Transverse colon (tissue), 4 donors: ENCODE measurements around the gene BORCS6. TPM values are rescaled to one million over a fixed set of nuclear protein-coding genes. Genes with fewer than 3 reads are reported as not detected.

ENCODE experiments used
- DNase-seq: peaks from one replicate; pipeline ENCODE4 v3.0.0-alpha.2; 2019
- H3K27ac ChIP-seq, 4 donors: fragments of 200-600 bp; sonication (generic); 2 replicates each; pipeline ENCODE4 v1.5.1; 2016 to 2018; ENCODE audit warnings: inconsistent platforms in 4 of 4
- H3K27me3 ChIP-seq: fragments of 200-600 bp; sonication (generic); 2 replicates; pipeline ENCODE4 v1.5.1; 2017; ENCODE audit warnings: inconsistent platforms
- H3K36me3 ChIP-seq, 4 donors: fragments of 200-600 bp; sonication (generic); 2 replicates each; pipeline ENCODE4 v1.5.1; 2017 to 2019; ENCODE audit warnings: inconsistent platforms in 4 of 4
- H3K4me1 ChIP-seq, 4 donors: fragments of 200-600 bp; sonication (generic); 2 replicates each; pipeline ENCODE4 v1.5.1; 2017 to 2020; ENCODE audit warnings: inconsistent platforms in 4 of 4
- H3K4me3 ChIP-seq, 4 donors: fragments of 200-600 bp; sonication (generic); 1 replicate in 1 of 4; 2 replicates in 3 of 4; pipeline versions ENCODE4 v1.5.1 to v1.6.1; 2017 to 2019; ENCODE audit warnings: inconsistent platforms in 4 of 4
- H3K9me3 ChIP-seq, 2 donors: fragments of 200-600 bp; sonication (generic); 2 replicates each; pipeline ENCODE4 v1.5.1; 2017 to 2019; ENCODE audit warnings: inconsistent platforms in 2 of 2
- EP300 ChIP-seq: sonication (generic); formaldehyde crosslinking; IDR thresholded peaks from one replicate; pipeline ENCODE4 v1.6.1; 2017; ENCODE audit warnings: antibody characterized with exemption, low read depth
- POLR2A ChIP-seq: fragments of 450-650 bp; IDR thresholded peaks from one replicate; pipeline ENCODE4 v1.6.1; 2016; ENCODE audit warnings: antibody characterized with exemption, mild to moderate bottlenecking, moderate library complexity
- POLR2AphosphoS5 ChIP-seq, 3 donors: sonication (generic); formaldehyde crosslinking; IDR thresholded peaks; one replicate each; pipeline ENCODE4 v1.6.1; 2016; ENCODE audit warnings: antibody characterized with exemption in 3 of 3
- WGBS, 2 donors: methylation state at CpG; one replicate each; pipeline ENCODE4 v1.1.5; 2018; ENCODE audit warnings: low coverage in 1 of 2; 5-methylcytosine and 5-hydroxymethylcytosine counted together
- in situ Hi-C, 4 donors: fragments of 200-750 bp; cut with MboI; loops; one replicate each; pipeline versions ENCODE4 v1.15.0 to v1.15.1; 2017; ENCODE audit warnings: low sequenced_read_pairs in 3 of 4, low pct_ligation_motif_present in 1 of 4, low pct_unique_long_range_greater_than_20kb in 1 of 4
- intact Hi-C: fragments of 100-400 bp; cut with DNase I; formaldehyde crosslinking; loops from one replicate; pipeline ENCODE4 v1.15.1; 2023; ENCODE audit warnings: low total_unique reads
- total RNA-seq, 4 donors: library from RNA; depleted of rRNA; stranded (reverse); fragments of >200 nt; gene quantifications; one replicate each; pipeline ENCODE4 v1.1.0, GENCODE V29; 2016
- TF ChIP-seq, protein P1 (sequence below), 5 experiments: fragments of 200-600 bp in 3 of 5; fragments of 450-650 bp in 2 of 5; sonication (generic) in 3 of 5; IDR thresholded peaks; 1 replicate in 2 of 5; 2 replicates in 3 of 5; pipeline ENCODE4 v1.5.1; 2016 to 2017; ENCODE audit warnings: antibody characterized with exemption in 5 of 5, inconsistent platforms in 3 of 5, mild to moderate bottlenecking in 2 of 5, moderate library complexity in 1 of 5

Gene BORCS6
- total RNA-seq, 4 donors from 2014 or later = 3.2 to 17.1 (median 12.7) TPM

DNA sequence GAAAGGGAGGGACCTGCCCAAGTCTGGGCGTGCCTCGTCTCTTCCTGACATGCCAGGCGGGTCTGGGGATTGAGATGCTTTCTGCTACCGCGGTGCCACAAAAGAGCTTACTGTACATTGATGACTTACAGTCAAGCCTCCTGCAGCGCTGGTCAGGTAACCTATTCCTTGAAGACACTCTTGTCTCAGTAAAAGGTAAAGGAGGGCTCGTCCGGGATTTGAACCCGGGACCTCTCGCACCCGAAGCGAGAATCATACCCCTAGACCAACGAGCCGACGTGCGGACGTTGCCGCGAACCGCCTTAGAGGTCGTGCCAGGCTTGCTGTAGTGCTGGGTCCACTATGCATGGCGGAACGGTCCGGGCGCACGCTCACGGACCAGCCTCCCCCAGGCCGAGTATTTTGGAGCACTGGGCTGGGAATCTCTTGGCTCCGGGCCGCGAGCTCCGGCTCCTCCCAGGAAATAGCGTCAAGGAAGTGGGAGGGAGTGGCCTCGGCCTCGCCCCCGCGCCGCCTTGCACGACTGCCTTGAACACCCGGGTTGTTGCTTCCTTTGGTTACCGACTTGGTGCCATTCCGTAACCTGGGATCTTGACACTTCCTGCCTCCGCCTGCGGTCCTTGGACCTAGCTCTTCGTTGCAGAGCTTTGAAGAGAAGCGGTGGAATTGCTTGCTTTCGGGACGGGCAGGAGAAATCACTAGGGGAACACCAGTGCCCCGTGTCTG is 32.8 kb upstream of the BORCS6 start:
- WGBS, 2 donors = 0% methylated on average over 12 to 27 of the region's 49 CpGs
- Histone ChIP-seq H3K9me3 (no peaks in the 10 kb centered on the region), H3K4me3 (peak overlapping the region; percentile 46 to 82 (median 52)), H3K27ac (peak overlapping the region; percentile 95 to 99 (median 98)), H3K27me3 (no peaks in the 10 kb centered on the region), H3K36me3 (no peaks in the 10 kb centered on the region), H3K4me1 (peaks cover 8 to 40% (median 20%) of the 10 kb centered on the region in 4 donors)
- TF ChIP-seq EP300 (no peak), POLR2AphosphoS5 (IDR thresholded peaks at IDR 0.05) (peak; percentile 91 to 93 (median 92)), POLR2A (peak; percentile 79)
- TF ChIP-seq, protein P1, sequence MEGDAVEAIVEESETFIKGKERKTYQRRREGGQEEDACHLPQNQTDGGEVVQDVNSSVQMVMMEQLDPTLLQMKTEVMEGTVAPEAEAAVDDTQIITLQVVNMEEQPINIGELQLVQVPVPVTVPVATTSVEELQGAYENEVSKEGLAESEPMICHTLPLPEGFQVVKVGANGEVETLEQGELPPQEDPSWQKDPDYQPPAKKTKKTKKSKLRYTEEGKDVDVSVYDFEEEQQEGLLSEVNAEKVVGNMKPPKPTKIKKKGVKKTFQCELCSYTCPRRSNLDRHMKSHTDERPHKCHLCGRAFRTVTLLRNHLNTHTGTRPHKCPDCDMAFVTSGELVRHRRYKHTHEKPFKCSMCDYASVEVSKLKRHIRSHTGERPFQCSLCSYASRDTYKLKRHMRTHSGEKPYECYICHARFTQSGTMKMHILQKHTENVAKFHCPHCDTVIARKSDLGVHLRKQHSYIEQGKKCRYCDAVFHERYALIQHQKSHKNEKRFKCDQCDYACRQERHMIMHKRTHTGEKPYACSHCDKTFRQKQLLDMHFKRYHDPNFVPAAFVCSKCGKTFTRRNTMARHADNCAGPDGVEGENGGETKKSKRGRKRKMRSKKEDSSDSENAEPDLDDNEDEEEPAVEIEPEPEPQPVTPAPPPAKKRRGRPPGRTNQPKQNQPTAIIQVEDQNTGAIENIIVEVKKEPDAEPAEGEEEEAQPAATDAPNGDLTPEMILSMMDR (IDR thresholded peaks at IDR 0.05) = no peak
- peak; percentile 94 for DNase-seq
- intact Hi-C loops (loop anchor here (2.0 kb wide), 1 partner anchor 36 kb away; no protein-coding TSS in a partner anchor), in situ Hi-C loops (no loop called here)

DNA sequence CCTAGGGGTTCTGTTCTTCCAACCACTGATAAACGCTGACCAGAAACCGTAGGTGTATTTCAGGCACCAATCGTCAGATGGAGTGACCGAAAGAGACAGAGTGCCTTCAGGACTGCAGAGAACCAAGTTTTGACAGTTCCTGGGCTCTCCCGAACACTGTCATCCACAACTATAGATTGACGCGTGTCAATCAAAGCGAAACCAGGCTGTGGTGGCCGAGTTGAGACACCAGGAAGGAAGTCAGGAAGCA is 32.3 kb upstream of the BORCS6 start:
- H3K4me1 ChIP-seq = peaks cover 8 to 36% (median 20%) of the 10 kb centered on the region in 4 donors
- TF ChIP-seq POLR2A (no peak), POLR2AphosphoS5 (IDR thresholded peaks at IDR 0.05) (peak in 2 of 3 donors; percentile 3 to 9), EP300 (no peak)
- TF ChIP-seq, protein P1 (IDR thresholded peaks at IDR 0.05) = peak in 1 of 5 experiments; percentile 1
- no peaks in the 10 kb centered on the region for H3K27me3 ChIP-seq
- H3K4me3 ChIP-seq = peak overlapping the region; percentile 46 to 82 (median 52)
- peak overlapping the region; percentile 95 to 99 (median 98) for H3K27ac ChIP-seq
- in situ Hi-C loops (no loop called here), intact Hi-C loops (loop anchor here (2.0 kb wide), 1 partner anchor 36 kb away; no protein-coding TSS in a partner anchor)
- no peaks in the 10 kb centered on the region for H3K9me3 ChIP-seq
- no peak for DNase-seq
- 1% methylated on average over 9 of the region's 9 CpGs; no CpG with 5 or more reads in 1 of the 2 donors for WGBS, 2 donors
- H3K36me3 ChIP-seq = no peaks in the 10 kb centered on the region

DNA sequence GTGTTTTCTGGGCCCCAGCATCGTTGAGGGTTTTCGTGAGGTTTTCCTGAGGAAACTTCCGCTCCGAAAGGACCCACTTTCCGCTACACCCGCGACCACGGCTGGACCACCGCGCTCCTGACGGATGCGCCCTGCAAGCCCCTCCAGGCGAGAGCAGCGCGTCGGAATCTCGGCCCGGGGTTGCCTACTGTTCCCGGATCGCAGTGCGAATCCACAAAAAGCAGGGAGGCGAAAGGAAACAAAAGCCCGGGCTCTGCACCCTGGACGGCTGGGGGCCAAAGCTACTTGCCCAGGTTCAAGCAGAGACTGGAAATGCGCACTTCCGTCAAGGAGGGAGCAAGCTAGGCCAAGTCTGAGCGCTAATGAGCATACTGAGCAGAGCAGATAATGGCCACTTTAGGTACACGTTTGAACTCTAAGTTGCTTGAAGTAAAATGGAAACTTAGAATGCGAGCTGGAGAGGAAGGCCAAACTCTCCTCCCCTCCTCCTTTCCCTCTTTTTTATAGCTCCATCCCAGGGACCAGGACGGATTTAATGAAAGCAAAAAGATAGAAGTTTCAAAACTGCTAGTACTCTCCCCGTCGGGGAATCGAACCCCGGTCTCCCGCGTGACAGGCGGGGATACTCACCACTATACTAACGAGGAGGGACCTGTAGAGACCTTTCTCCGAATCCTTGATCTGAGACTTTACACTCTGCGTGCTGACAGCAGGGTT is 31.8 kb upstream of the BORCS6 start:
- in situ Hi-C loops = no loop called here

More for the DNA sequence above, 31.8 kb upstream of the BORCS6 start:
- TF ChIP-seq POLR2AphosphoS5 (IDR thresholded peaks at IDR 0.05) = peak in 2 of 3 donors; percentile 4 to 12
- no peak for TF ChIP-seq EP300
- TF ChIP-seq, protein P1 (IDR thresholded peaks at IDR 0.05) = peak in 1 of 5 experiments; percentile 11
- no peak for TF ChIP-seq POLR2A
- H3K36me3 ChIP-seq = no peaks in the 10 kb centered on the region
- H3K27ac ChIP-seq = peak overlapping the region; percentile 95 to 99 (median 98)
- peaks cover 8 to 31% (median 18%) of the 10 kb centered on the region in 4 donors for H3K4me1 ChIP-seq
- peak overlapping the region; percentile 46 to 82 (median 52) for H3K4me3 ChIP-seq
- WGBS, 2 donors = 0% methylated on average over 2 to 40 of the region's 40 CpGs
- intact Hi-C loops = loop anchor here (2.0 kb wide), 2 partner anchors 35 to 75 kb away; no protein-coding TSS in a partner anchor
- peak; percentile 90 for DNase-seq
- no peaks in the 10 kb centered on the region for H3K27me3 ChIP-seq
- no peaks in the 10 kb centered on the region for H3K9me3 ChIP-seq
